T-cell (primary cell): Measurements from ENCODE around the gene WNT3A. TPM values are rescaled to one million over a fixed set of nuclear protein-coding genes. Genes with fewer than 3 reads are reported as not detected.

Experiments used
- ATAC-seq, 4 experiments: fragments of 200-7000 bp in 3 of 4; fragments of 150-1000 bp in 1 of 4; cut with Tn5 transposase; replicated peaks in 1 of 4; 1 replicate in 3 of 4; 2 replicates in 1 of 4; pipeline ENCODE4 v1.10.0; 2021; ENCODE audit warnings: moderate library complexity in 3 of 4, mild to moderate bottlenecking in 2 of 4, moderate number of reproducible peaks in 1 of 4
- CTCF ChIA-PET, 2 donors: fragments of 300-600 bp; sonication (Branson Sonifier 250); formaldehyde crosslinking; loops; one replicate each; lab custom pipeline; 2022; ENCODE audit warnings: antibody characterized with exemption in 2 of 2; lab: Charles Lee
- POLR2A ChIA-PET, 2 donors: fragments of 300-600 bp; sonication (Branson Sonifier 250); formaldehyde crosslinking; loops; one replicate each; lab custom pipeline; 2022; ENCODE audit warnings: antibody characterized with exemption in 2 of 2; lab: Charles Lee
- DNase-seq, 35 experiments: peaks; one replicate each; pipeline versions ENCODE4 v3.0.0 to v3.0.0-alpha.2; 2013 to 2023
- H3K27ac ChIP-seq: one replicate; pipeline ENCODE4 v1.5.1; 2013; ENCODE audit warnings: low read length
- H3K27me3 ChIP-seq, 2 experiments: replicated peaks in 1 of 2; 1 replicate in 1 of 2; 2 replicates in 1 of 2; pipeline versions ENCODE4 v1.6.1 to v1.7.0; 2013; ENCODE audit warnings: low read length in 1 of 2, mixed read lengths in 1 of 2; ENCODE audit not compliant: control insufficient read depth in 2 of 2, insufficient read depth in 2 of 2; ENCODE audit errors: extremely low read depth in 1 of 2
- H3K36me3 ChIP-seq, 2 donors: 1 replicate in 1 of 2; 2 replicates in 1 of 2; pipeline versions ENCODE4 v1.6.1 to v1.7.0; 2013; ENCODE audit warnings: low read length in 1 of 2; ENCODE audit not compliant: control insufficient read depth in 2 of 2, insufficient read depth in 1 of 2; ENCODE audit errors: extremely low read depth in 1 of 2
- H3K4me1 ChIP-seq, 2 experiments: 1 replicate in 1 of 2; 2 replicates in 1 of 2; pipeline versions ENCODE4 v1.6.1 to v1.7.0; 2013; ENCODE audit warnings: low read length in 2 of 2, mixed read lengths in 1 of 2; ENCODE audit not compliant: insufficient read depth in 2 of 2, control insufficient read depth in 1 of 2; ENCODE audit errors: extremely low read depth in 1 of 2
- H3K4me3 ChIP-seq, 2 donors: 1 replicate in 1 of 2; 2 replicates in 1 of 2; pipeline versions ENCODE4 v1.5.1 to v1.7.0; 2013; ENCODE audit warnings: mild to moderate bottlenecking in 2 of 2, low read length in 1 of 2, moderate library complexity in 1 of 2; ENCODE audit not compliant: control insufficient read depth in 1 of 2; ENCODE audit errors: extremely low read depth in 1 of 2
- H3K9me3 ChIP-seq: 2 replicates; pipeline ENCODE4 v1.7.0; 2013
- H3K27ac Mint-ChIP-seq, 2 donors: one replicate each; pipeline ENCODE4 v1.8.0; 2020 to 2021; ENCODE audit warnings: mild to moderate bottlenecking in 2 of 2, mixed read lengths in 2 of 2
- H3K27me3 Mint-ChIP-seq, 2 donors: one replicate each; pipeline ENCODE4 v1.8.0; 2021 to 2022; ENCODE audit warnings: mixed read lengths in 2 of 2
- H3K36me3 Mint-ChIP-seq: one replicate; pipeline ENCODE4 v1.8.0; 2021; ENCODE audit warnings: mixed read lengths
- H3K4me1 Mint-ChIP-seq, 3 donors: one replicate each; pipeline ENCODE4 v1.8.0; 2020 to 2022; ENCODE audit warnings: mixed read lengths in 3 of 3, mild to moderate bottlenecking in 1 of 3
- H3K4me3 Mint-ChIP-seq, 3 donors: one replicate each; pipeline ENCODE4 v1.8.0; 2020 to 2022; ENCODE audit warnings: mild to moderate bottlenecking in 3 of 3, mixed read lengths in 3 of 3, moderate library complexity in 3 of 3
- H3K9me3 Mint-ChIP-seq, 3 donors: one replicate each; pipeline ENCODE4 v1.8.0; 2020 to 2022; ENCODE audit warnings: mixed read lengths in 3 of 3
- WGBS: methylation state at CpG from one replicate; pipeline ENCODE4 v1.1.5; 2013; ENCODE audit warnings: missing lambda C conversion rate; ENCODE audit not compliant: insufficient coverage; 5-methylcytosine and 5-hydroxymethylcytosine counted together
- total RNA-seq, 35 experiments: library from RNA in 6 of 35; stranded (reverse) in 6 of 35; fragments of 120-200 nt in 1 of 35; gene quantifications; one replicate each; pipeline versions ENCODE4 v1.2.1 to v1.2.4 and lab custom pipeline; 2013 to 2026

WNT3A gene
- total RNA-seq, 5 donors from 2014 or later (not counting 1 experiment from before 2014, with no cell fraction given): 0.10 to 0.28 TPM; not detected in 3

DNA sequence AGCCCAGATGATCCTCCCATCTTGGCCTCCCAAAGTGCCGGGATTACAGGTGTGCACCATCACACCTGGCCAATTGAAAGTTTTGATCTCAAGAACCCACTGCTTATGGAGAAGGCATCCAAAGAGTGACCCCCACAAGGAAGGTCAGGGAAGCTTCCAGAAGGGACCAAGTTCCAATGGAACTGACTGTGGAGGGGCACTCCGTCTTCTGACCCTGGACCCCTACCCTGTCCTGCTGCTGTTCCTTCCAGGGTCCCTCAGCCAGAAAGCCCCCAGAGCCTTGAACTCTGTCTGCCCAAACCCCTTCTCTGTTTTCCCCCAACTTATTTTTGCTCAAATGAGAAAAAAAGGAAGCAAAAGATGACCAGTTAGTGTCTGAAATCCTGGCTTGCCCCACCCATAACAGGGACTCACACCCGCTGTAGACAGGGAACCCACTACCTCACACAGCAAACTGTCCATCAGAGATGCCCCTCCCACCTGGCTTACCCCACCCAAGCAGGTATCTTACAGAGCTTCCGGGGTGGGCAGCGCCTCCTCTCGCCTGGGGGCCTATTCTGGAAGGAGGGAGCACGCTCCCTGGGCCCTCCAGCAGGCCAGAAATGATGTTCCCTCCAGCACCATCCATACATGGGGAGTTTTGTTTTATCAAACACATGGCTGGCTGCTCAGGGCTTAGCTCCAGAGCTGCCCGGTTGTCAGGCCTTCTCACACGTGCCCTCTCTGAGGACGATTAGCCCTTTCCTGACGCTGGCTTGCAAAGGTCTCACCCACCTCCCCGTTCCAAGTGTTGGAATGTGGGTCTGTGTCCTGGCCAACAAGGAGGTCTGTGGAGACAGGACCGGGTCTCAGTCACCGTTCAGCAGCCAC is 3.1 kb upstream of the WNT3A start:
- 52% methylated on average over 5 of the region's 14 CpGs for WGBS

DNA sequence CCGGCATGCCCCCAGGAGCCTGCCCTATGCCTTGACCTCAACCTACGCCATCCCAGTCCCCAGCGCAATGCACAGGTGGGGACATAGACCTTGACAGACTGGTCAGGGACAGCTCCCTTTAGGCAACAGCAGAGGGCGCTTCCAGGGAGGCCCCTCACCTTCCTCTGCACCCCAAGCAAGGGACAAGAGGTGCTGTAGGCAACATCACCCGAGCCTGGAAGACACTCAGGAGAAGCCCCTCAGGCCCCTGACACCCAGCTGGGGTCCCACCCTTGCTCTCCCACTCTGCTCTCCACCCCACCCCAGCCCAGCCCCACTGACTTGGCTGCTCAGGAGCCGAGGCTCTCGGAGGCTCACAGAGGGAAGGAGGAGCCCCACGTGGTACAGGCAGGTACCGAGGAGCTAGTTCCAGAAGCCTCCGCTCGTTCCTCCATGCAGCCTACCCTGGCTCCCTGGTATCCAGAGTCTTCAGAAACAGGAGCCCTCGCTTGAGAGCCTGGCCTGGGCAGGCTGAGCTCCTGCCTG is 2.4 kb upstream of the WNT3A start:
- Histone ChIP-seq H3K4me1 (peaks cover 0 to 15% of the 10 kb centered on the region in 2 experiments), H3K36me3 (no peaks in the 10 kb centered on the region), H3K27ac (no peak overlapping the region), H3K27me3 (peaks cover 2 to 79% of the 10 kb centered on the region in 2 experiments), H3K9me3 (no peaks in the 10 kb centered on the region), H3K4me3 (no peak overlapping the region)
- 23% methylated on average over 11 of the region's 12 CpGs for WGBS
- ChIA-PET CTCF (interaction anchor here (0.6 kb wide), 2 partner anchors 161 to 1400 kb away, joined by 3 to 6 read pairs; partner anchors contain the start of gene IBA57 (in 1 of the 2)), POLR2A (no interaction called here)
- Mint-ChIP-seq H3K4me1 (peaks cover 6 to 16% (median 13%) of the 10 kb centered on the region in 3 donors), H3K27ac (no peak overlapping the region), H3K4me3 (peak overlapping the region in 1 of 3 donors; percentile 31), H3K9me3 (no peaks in the 10 kb centered on the region), H3K36me3 (no peaks in the 10 kb centered on the region), H3K27me3 (peaks cover 38 to 75% of the 10 kb centered on the region in 2 donors)
- ATAC-seq: peak in 3 of 4 experiments; percentile 35 to 48 (median 39)
- DNase-seq: peak in 2 of 35 experiments; percentile 17 to 22

More for the DNA sequence above, 3.1 kb upstream of the WNT3A start:
- H3K9me3 ChIP-seq: no peaks in the 10 kb centered on the region
- ChIA-PET CTCF (interaction anchor here (0.6 kb wide), 2 partner anchors 162 to 1401 kb away, joined by 3 to 6 read pairs; partner anchors contain the start of gene IBA57 (in 1 of the 2)), POLR2A (no interaction called here)
- H3K27ac ChIP-seq: no peak overlapping the region
- no peak overlapping the region for H3K4me3 ChIP-seq
- Mint-ChIP-seq H3K27ac (no peak overlapping the region), H3K4me3 (peak overlapping the region in 1 of 3 donors; percentile 31), H3K36me3 (no peaks in the 10 kb centered on the region), H3K27me3 (peaks cover 32 to 71% of the 10 kb centered on the region in 2 donors), H3K9me3 (no peaks in the 10 kb centered on the region), H3K4me1 (peaks cover 2 to 11% (median 9%) of the 10 kb centered on the region in 3 donors)
- no peaks in the 10 kb centered on the region for H3K36me3 ChIP-seq
- ATAC-seq (no peak), DNase-seq (peak in 1 of 35 experiments; percentile 8)
- H3K27me3 ChIP-seq: peaks cover 0 to 75% of the 10 kb centered on the region in 2 experiments
- H3K4me1 ChIP-seq: peaks cover 0 to 13% of the 10 kb centered on the region in 2 experiments

DNA sequence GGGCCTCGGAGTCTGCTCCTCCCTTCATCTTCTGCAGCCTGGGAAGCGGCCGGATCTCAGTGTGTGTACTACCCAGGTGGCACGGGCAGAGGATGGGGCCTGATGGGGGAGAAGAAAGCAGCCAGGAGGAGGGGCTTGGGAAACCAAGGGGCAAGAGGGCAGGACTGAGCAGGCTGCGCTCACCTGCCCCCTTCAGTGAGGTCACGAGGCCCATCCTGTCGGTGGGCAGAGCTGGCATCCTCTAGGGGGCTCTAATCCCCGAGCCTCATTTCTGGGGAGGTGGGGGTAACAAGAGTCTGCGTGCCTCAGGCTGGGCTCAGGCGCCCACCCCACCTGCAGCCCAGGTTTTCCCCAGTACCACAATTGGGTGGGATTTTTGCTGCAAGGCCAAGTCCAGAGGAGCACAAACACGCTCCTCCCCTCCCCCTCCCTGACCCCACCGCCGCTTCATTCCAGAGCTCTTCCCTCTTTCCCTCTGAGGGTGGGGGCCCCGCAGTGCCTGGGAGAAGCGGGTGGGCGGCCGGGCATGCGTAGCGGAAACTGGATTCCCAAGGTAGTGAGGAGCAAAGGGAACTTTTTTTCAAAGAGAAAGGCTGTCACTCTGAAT is 1.8 kb upstream of the WNT3A start:
- Mint-ChIP-seq H3K4me1 (peaks cover 6 to 20% (median 13%) of the 10 kb centered on the region in 3 donors), H3K9me3 (no peaks in the 10 kb centered on the region), H3K27ac (no peak overlapping the region), H3K27me3 (peaks cover 42 to 79% of the 10 kb centered on the region in 2 donors), H3K4me3 (peak overlapping the region in 1 of 3 donors; percentile 31), H3K36me3 (no peaks in the 10 kb centered on the region)
- ChIA-PET POLR2A (no interaction called here), CTCF (no interaction called here)
- Histone ChIP-seq H3K4me1 (peaks cover 0 to 20% of the 10 kb centered on the region in 2 experiments), H3K4me3 (no peak overlapping the region), H3K9me3 (no peaks in the 10 kb centered on the region), H3K36me3 (no peaks in the 10 kb centered on the region), H3K27me3 (peaks cover 2 to 85% of the 10 kb centered on the region in 2 experiments), H3K27ac (no peak overlapping the region)
- ATAC-seq (peak in 1 of 4 experiments; percentile 14), DNase-seq (peak in 1 of 35 experiments; percentile 18)
- 34% methylated on average over 7 of the region's 19 CpGs for WGBS

DNA sequence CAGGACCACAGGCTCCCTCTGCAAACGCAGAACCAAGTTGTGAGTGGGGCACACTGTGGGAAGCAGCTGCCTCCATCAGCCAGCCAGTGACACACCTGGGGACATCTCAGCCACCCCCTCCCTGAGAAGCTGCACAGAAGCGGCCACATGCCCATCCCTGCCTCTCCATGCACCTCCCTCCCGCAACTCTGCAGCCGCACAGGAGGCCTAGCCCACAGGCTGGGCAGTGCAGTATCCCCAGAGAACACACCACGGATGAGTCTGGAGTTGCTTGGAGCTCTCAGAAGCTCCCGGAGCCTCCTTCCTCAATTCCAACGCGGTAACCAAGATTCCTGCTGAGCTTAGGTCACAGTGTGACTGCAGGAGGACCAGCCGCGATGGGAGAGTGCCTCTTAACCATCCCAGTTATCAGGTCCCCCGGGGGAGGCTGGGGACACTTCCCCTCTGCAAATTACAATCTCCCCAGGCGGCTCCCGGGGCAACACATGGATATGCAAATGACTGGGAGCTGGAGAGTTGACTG is 1.2 kb upstream of the WNT3A start:
- Mint-ChIP-seq H3K27me3 (peaks cover 44 to 81% of the 10 kb centered on the region in 2 donors), H3K36me3 (no peaks in the 10 kb centered on the region), H3K9me3 (no peaks in the 10 kb centered on the region), H3K27ac (no peak overlapping the region), H3K4me1 (peaks cover 6 to 23% (median 13%) of the 10 kb centered on the region in 3 donors), H3K4me3 (peak overlapping the region in 1 of 3 donors; percentile 31)
- peaks cover 0 to 20% of the 10 kb centered on the region in 2 experiments for H3K4me1 ChIP-seq
- H3K27me3 ChIP-seq: peaks cover 2 to 86% of the 10 kb centered on the region in 2 experiments
- no peak overlapping the region for H3K27ac ChIP-seq
- CTCF ChIA-PET: no interaction called here
- 9% methylated on average over 6 of the region's 13 CpGs for WGBS
- DNase-seq: peak in 1 of 35 experiments; percentile 21
- H3K36me3 ChIP-seq: no peaks in the 10 kb centered on the region
- POLR2A ChIA-PET: no interaction called here
- H3K4me3 ChIP-seq: no peak overlapping the region
- no peaks in the 10 kb centered on the region for H3K9me3 ChIP-seq
- no peak for ATAC-seq

DNA sequence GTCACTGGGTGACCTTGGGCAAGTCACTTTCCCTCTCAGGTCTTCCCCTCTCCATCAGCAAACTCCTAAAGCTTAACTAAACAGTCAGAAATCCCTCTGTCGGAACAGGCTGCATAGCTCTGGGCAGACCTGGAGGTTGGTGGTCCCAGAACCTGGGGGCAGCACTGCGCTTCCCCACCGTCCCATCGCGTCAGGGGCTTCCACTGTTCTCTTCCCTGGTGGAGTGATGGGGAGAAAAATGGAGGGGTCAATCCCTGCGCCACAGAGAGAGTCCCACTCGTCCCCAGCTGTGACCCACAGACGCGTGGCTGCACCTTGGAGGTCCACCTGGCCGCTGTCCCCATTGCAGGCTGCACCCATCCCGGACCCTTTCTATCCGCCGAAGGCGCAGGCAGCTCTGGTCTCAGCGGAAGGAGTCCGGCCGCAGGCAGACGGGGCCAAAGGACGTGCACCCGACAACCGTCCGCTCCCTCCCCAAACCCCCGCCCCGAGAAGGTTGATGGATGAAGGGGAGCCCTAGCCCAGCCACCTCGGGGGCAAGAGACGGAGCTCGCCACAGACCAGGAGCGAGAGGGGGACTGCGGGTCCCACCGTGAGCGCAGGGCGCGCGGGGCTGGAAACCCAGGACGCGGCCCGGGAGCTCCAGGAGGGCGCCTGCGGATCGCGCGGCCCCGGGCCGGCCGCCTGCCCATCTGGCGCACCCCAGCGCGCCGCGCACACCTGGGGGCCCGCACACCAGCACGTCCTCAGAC is 588 bp upstream of the WNT3A start:
- DNase-seq (peak in 2 of 35 experiments; percentile 9 to 11), ATAC-seq (no peak)
- Histone ChIP-seq H3K4me3 (no peak overlapping the region), H3K27ac (no peak overlapping the region), H3K36me3 (no peaks in the 10 kb centered on the region), H3K9me3 (no peaks in the 10 kb centered on the region), H3K4me1 (peaks cover 0 to 20% of the 10 kb centered on the region in 2 experiments), H3K27me3 (peaks cover 2 to 86% of the 10 kb centered on the region in 2 experiments)
- Mint-ChIP-seq H3K27ac (no peak overlapping the region), H3K4me3 (peak overlapping the region in 1 of 3 donors; percentile 31), H3K27me3 (peaks cover 44 to 83% of the 10 kb centered on the region in 2 donors), H3K36me3 (no peaks in the 10 kb centered on the region), H3K9me3 (no peaks in the 10 kb centered on the region), H3K4me1 (peaks cover 6 to 25% (median 13%) of the 10 kb centered on the region in 3 donors)
- CTCF ChIA-PET: no interaction called here
- WGBS: 7% methylated on average over 37 of the region's 52 CpGs
- POLR2A ChIA-PET: no interaction called here
